ENCODE measurements around the gene BMP2K.

- no peak for TF ChIP-seq CTCF (IDR thresholded peaks at IDR 0.05)
- TF ChIP-seq MAX (IDR thresholded peaks at IDR 0.05), result no peak
- no peak for TF ChIP-seq HOXA7 (CRISPR knock-in tag; IDR thresholded peaks at IDR 0.05)
- no peak for TF ChIP-seq JUNB (IDR thresholded peaks at IDR 0.05)
- TF ChIP-seq POLR2A (IDR thresholded peaks at IDR 0.05; ENCODE audit: low read length), result no peak
- TF ChIP-seq ESRRA (IDR thresholded peaks at IDR 0.05; ENCODE audit: borderline replicate concordance, low read length), result no peak
Measured at GRCh38 chr4:78885598-78885997, 109.4 kb downstream of the BMP2K start.

All from A549 (cell line).